HepG2 (cell line): ENCODE measurements around the gene DCUN1D3. TPM values are rescaled to one million over a fixed set of nuclear protein-coding genes. Genes with fewer than 3 reads are reported as not detected.

Source experiments
- ASH2L ChIP-seq: fragments of 300-600, 200-600 bp; sonication (generic); IDR thresholded peaks from 2 replicates; pipeline ENCODE4 v1.7.0; 2017; ENCODE audit warnings: low read depth, mild to moderate bottlenecking, moderate library complexity, mixed read lengths, low read length; ENCODE audit not compliant: insufficient read length
- BORCS8-MEF2B ChIP-seq: sonication (generic); formaldehyde crosslinking; IDR thresholded peaks from 2 replicates; pipeline ENCODE4 v1.8.0; 2022; ENCODE audit warnings: mild to moderate bottlenecking, missing genetic modification reagents
- CHD2 ChIP-seq: IDR thresholded peaks from 2 replicates; pipeline ENCODE4 v1.6.1; 2011; ENCODE audit warnings: low read depth, low read length, improper control_type of control experiment
- HNRNPK ChIP-seq: fragments of 200-400 bp; formaldehyde crosslinking; IDR thresholded peaks from 2 replicates; pipeline ENCODE4 v1.6.1; 2018; ENCODE audit warnings: low read length, low read depth, moderate library complexity, mild to moderate bottlenecking; ENCODE audit not compliant: poor library complexity, severe bottlenecking
- KDM2A ChIP-seq: sonication (generic); formaldehyde crosslinking; IDR thresholded peaks from 2 replicates; pipeline ENCODE4 v1.4.0; 2020; ENCODE audit warnings: low read depth, missing genetic modification reagents, borderline replicate concordance
- KLF9 ChIP-seq: IDR thresholded peaks from 2 replicates; pipeline ENCODE4 v1.6.1; 2016; ENCODE audit warnings: low read depth
- MYC ChIP-seq: sonication (generic); formaldehyde crosslinking; IDR thresholded peaks from 2 replicates; pipeline ENCODE4 v1.9.0; 2021; ENCODE audit warnings: missing genetic modification reagents, borderline replicate concordance
- NRL ChIP-seq: sonication (generic); formaldehyde crosslinking; IDR thresholded peaks from 2 replicates; pipeline ENCODE4 v1.5.0; 2020; ENCODE audit warnings: missing genetic modification reagents, mild to moderate bottlenecking, moderate library complexity, borderline replicate concordance
- PCBP2 ChIP-seq: fragments of 200-400 bp; formaldehyde crosslinking; optimal IDR thresholded peaks from 2 replicates; pipeline ENCODE3; 2018; ENCODE audit warnings: low read length, low read depth; ENCODE audit not compliant: poor library complexity, severe bottlenecking
- ZNF510 ChIP-seq: sonication (generic); formaldehyde crosslinking; IDR thresholded peaks from 2 replicates; pipeline ENCODE4 v1.4.0; 2020; ENCODE audit warnings: low read depth, mild to moderate bottlenecking, missing genetic modification reagents
- ZNF768 ChIP-seq: sonication (generic); formaldehyde crosslinking; IDR thresholded peaks from 2 replicates; pipeline ENCODE4 v1.4.0; 2020; ENCODE audit warnings: missing genetic modification reagents
- polyA plus RNA-seq, 8 experiments: library from polyadenylated mRNA; depleted of rRNA in 3 of 8; stranded (reverse) in 7 of 8; unstranded in 1 of 8; fragments of >200 nt; fragmentation: Illumina TruSeq in 4 of 8; extraction: Trizol in 4 of 8; gene quantifications; 2 replicates each; pipeline versions ENCODE4 v1.2.1 to v1.2.3, GENCODE V29; 2011 to 2016; ENCODE audit warnings: low read depth in 4 of 8, missing spikeins in 1 of 8, mixed read lengths in 1 of 8; ENCODE audit not compliant: insufficient read depth in 1 of 8
- total RNA-seq, 5 experiments: library from RNA; depleted of rRNA; stranded (reverse); fragments of >200 nt; fragmentation: Illumina TruSeq; extraction: Trizol; gene quantifications; 2 replicates each; pipeline ENCODE4 v1.2.3, GENCODE V29; 2016; ENCODE audit warnings: low read depth in 1 of 5
- TF ChIP-seq, protein P1 (sequence below): sonication (generic); formaldehyde crosslinking; IDR thresholded peaks from 2 replicates; pipeline ENCODE4 v1.4.0; 2020; ENCODE audit warnings: missing genetic modification reagents, mild to moderate bottlenecking, borderline replicate concordance
- TF ChIP-seq, protein P2 (sequence below): sonication (generic); formaldehyde crosslinking; IDR thresholded peaks from 2 replicates; pipeline ENCODE4 v1.5.1; 2020; ENCODE audit warnings: missing genetic modification reagents, mild to moderate bottlenecking, borderline replicate concordance
- TF ChIP-seq, protein P3 (sequence below): sonication (generic); formaldehyde crosslinking; IDR thresholded peaks from 2 replicates; pipeline ENCODE4 v1.4.0; 2020; ENCODE audit warnings: missing genetic modification reagents, borderline replicate concordance
- TF ChIP-seq, protein P4 (sequence below): sonication (generic); formaldehyde crosslinking; IDR thresholded peaks from 2 replicates; pipeline ENCODE4 v1.5.1; 2020; ENCODE audit warnings: missing genetic modification reagents, mild to moderate bottlenecking, borderline replicate concordance
- TF ChIP-seq, protein P5 (sequence below): sonication (generic); formaldehyde crosslinking; conservative IDR thresholded peaks from 2 replicates; pipeline ENCODE4 v1.4.0; 2020; ENCODE audit warnings: missing genetic modification reagents
- TF ChIP-seq, protein P6 (sequence below): sonication (generic); formaldehyde crosslinking; IDR thresholded peaks from 2 replicates; pipeline ENCODE4 v1.4.0; 2020; ENCODE audit warnings: mild to moderate bottlenecking, missing genetic modification reagents

Gene DCUN1D3
- total and polyA plus RNA-seq, 2 of the 13 experiments (the other 11 are each of a cell fraction or from before 2014, with no cell fraction given) = 5.0 to 19.3 TPM

DNA sequence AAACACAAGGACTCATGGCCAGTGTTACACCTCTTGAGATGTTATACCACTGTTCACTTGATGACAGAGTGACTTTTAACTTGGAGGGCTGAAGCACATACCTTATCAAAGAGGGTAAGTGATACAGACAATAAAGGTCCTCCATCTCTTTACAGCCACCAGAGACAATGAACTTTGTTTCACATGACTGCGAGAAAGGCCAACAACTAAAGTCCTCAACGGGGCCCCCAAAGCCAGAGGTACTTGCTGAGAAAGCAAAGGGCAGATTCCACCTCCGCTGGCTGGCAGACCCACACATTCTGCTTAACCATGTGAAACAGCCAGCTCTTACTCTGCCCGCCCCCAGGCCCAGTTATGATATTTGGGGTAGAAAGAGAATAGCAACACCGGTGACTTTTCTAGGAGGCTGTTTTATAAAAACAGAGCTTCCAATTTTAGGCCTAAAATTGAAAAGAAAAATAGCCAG, 21.4 kb downstream of the DCUN1D3 start (continued):
- TF ChIP-seq, protein P1, sequence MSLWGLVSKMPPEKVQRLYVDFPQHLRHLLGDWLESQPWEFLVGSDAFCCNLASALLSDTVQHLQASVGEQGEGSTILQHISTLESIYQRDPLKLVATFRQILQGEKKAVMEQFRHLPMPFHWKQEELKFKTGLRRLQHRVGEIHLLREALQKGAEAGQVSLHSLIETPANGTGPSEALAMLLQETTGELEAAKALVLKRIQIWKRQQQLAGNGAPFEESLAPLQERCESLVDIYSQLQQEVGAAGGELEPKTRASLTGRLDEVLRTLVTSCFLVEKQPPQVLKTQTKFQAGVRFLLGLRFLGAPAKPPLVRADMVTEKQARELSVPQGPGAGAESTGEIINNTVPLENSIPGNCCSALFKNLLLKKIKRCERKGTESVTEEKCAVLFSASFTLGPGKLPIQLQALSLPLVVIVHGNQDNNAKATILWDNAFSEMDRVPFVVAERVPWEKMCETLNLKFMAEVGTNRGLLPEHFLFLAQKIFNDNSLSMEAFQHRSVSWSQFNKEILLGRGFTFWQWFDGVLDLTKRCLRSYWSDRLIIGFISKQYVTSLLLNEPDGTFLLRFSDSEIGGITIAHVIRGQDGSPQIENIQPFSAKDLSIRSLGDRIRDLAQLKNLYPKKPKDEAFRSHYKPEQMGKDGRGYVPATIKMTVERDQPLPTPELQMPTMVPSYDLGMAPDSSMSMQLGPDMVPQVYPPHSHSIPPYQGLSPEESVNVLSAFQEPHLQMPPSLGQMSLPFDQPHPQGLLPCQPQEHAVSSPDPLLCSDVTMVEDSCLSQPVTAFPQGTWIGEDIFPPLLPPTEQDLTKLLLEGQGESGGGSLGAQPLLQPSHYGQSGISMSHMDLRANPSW = no peak
- TF ChIP-seq MYC (CRISPR knock-in tag) = peak; percentile 28; the same call in 1 of the 2 replicates
- TF ChIP-seq NRL = no peak
- no peak for TF ChIP-seq ZNF768 (CRISPR knock-in tag)
- TF ChIP-seq, protein P2, sequence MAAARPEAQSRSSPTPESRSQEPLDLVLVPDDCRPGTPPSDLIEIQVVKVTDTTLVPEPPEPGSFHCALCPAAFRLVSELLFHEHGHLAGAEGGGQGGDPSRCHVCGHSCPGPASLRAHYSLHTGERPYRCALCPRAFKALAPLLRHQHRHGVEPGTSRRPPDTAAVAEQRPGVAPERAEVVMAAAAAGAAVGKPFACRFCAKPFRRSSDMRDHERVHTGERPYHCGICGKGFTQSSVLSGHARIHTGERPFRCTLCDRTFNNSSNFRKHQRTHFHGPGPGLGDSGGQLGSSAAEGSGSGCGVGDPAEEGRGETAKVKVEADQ (CRISPR knock-in tag) = no peak
- no peak for TF ChIP-seq HNRNPK
- 0 out of 2 replicates have a peak, but pooled peaks have one; percentile 11 for TF ChIP-seq KLF9
- TF ChIP-seq, protein P3, sequence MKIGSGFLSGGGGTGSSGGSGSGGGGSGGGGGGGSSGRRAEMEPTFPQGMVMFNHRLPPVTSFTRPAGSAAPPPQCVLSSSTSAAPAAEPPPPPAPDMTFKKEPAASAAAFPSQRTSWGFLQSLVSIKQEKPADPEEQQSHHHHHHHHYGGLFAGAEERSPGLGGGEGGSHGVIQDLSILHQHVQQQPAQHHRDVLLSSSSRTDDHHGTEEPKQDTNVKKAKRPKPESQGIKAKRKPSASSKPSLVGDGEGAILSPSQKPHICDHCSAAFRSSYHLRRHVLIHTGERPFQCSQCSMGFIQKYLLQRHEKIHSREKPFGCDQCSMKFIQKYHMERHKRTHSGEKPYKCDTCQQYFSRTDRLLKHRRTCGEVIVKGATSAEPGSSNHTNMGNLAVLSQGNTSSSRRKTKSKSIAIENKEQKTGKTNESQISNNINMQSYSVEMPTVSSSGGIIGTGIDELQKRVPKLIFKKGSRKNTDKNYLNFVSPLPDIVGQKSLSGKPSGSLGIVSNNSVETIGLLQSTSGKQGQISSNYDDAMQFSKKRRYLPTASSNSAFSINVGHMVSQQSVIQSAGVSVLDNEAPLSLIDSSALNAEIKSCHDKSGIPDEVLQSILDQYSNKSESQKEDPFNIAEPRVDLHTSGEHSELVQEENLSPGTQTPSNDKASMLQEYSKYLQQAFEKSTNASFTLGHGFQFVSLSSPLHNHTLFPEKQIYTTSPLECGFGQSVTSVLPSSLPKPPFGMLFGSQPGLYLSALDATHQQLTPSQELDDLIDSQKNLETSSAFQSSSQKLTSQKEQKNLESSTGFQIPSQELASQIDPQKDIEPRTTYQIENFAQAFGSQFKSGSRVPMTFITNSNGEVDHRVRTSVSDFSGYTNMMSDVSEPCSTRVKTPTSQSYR (CRISPR knock-in tag) = no peak
- no peak for TF ChIP-seq KDM2A
- TF ChIP-seq PCBP2 = no peak
- TF ChIP-seq ASH2L = peak; percentile 81
- TF ChIP-seq, protein P4, sequence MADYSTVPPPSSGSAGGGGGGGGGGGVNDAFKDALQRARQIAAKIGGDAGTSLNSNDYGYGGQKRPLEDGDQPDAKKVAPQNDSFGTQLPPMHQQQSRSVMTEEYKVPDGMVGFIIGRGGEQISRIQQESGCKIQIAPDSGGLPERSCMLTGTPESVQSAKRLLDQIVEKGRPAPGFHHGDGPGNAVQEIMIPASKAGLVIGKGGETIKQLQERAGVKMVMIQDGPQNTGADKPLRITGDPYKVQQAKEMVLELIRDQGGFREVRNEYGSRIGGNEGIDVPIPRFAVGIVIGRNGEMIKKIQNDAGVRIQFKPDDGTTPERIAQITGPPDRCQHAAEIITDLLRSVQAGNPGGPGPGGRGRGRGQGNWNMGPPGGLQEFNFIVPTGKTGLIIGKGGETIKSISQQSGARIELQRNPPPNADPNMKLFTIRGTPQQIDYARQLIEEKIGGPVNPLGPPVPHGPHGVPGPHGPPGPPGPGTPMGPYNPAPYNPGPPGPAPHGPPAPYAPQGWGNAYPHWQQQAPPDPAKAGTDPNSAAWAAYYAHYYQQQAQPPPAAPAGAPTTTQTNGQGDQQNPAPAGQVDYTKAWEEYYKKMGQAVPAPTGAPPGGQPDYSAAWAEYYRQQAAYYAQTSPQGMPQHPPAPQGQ (CRISPR knock-in tag) = no peak
- TF ChIP-seq, protein P5, sequence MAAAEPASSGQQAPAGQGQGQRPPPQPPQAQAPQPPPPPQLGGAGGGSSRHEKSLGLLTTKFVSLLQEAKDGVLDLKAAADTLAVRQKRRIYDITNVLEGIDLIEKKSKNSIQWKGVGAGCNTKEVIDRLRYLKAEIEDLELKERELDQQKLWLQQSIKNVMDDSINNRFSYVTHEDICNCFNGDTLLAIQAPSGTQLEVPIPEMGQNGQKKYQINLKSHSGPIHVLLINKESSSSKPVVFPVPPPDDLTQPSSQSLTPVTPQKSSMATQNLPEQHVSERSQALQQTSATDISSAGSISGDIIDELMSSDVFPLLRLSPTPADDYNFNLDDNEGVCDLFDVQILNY (CRISPR knock-in tag) = no peak
- TF ChIP-seq BORCS8-MEF2B (CRISPR knock-in tag) = no peak
- TF ChIP-seq ZNF510 = no peak
- TF ChIP-seq CHD2 = no peak
- TF ChIP-seq, protein P6, sequence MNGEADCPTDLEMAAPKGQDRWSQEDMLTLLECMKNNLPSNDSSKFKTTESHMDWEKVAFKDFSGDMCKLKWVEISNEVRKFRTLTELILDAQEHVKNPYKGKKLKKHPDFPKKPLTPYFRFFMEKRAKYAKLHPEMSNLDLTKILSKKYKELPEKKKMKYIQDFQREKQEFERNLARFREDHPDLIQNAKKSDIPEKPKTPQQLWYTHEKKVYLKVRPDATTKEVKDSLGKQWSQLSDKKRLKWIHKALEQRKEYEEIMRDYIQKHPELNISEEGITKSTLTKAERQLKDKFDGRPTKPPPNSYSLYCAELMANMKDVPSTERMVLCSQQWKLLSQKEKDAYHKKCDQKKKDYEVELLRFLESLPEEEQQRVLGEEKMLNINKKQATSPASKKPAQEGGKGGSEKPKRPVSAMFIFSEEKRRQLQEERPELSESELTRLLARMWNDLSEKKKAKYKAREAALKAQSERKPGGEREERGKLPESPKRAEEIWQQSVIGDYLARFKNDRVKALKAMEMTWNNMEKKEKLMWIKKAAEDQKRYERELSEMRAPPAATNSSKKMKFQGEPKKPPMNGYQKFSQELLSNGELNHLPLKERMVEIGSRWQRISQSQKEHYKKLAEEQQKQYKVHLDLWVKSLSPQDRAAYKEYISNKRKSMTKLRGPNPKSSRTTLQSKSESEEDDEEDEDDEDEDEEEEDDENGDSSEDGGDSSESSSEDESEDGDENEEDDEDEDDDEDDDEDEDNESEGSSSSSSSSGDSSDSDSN (CRISPR knock-in tag) = peak; percentile 43; the same call in 1 of the 2 replicates
